K562 (cell line): ENCODE measurements around the gene RPL14. TPM values are rescaled to one million over a fixed set of nuclear protein-coding genes. Genes with fewer than 3 reads are reported as not detected.

Source experiments
- ATF1 ChIP-seq, 2 experiments: fragments of 450-650 bp in 1 of 2; IDR thresholded peaks; 2 replicates each; pipeline ENCODE4 v1.6.1; 2016; ENCODE audit warnings: missing compliant biosample characterization in 1 of 2, missing genetic modification characterization in 1 of 2
- ESRRA ChIP-seq: fragments of 450-650 bp; IDR thresholded peaks from 2 replicates; pipeline ENCODE4 v1.6.1; 2014; ENCODE audit warnings: low read depth, mild to moderate bottlenecking, moderate library complexity, borderline replicate concordance
- ETV1 ChIP-seq: fragments of 450-650 bp; conservative IDR thresholded peaks from 2 replicates; pipeline ENCODE4 v1.6.1; 2016; ENCODE audit warnings: missing genetic modification characterization, control low read depth, low read depth, missing compliant biosample characterization
- GATA2 ChIP-seq: sonication (generic); formaldehyde crosslinking; IDR thresholded peaks from 2 replicates; pipeline ENCODE4 v1.4.0; 2020; ENCODE audit warnings: mild to moderate bottlenecking, missing genetic modification reagents
- GTF2A2 ChIP-seq: IDR thresholded peaks from 2 replicates; pipeline ENCODE4 v1.6.1; 2016; ENCODE audit warnings: mild to moderate bottlenecking, missing genetic modification characterization, missing compliant biosample characterization
- MBD2 ChIP-seq: sonication (generic); IDR thresholded peaks from 2 replicates; pipeline ENCODE4 v1.6.1; 2016; ENCODE audit warnings: low read depth, borderline replicate concordance
- MYC ChIP-seq, 2 experiments: fragments of 250-450 bp in 1 of 2; sonication (Bioruptor Pico) in 1 of 2; IDR thresholded peaks; 2 replicates each; pipeline versions ENCODE4 v1.5.1 to v1.6.1; 2012 to 2021; ENCODE audit warnings: low read depth in 2 of 2, borderline replicate concordance in 1 of 2, improper control_type of control experiment in 1 of 2, low read length in 1 of 2, mild to moderate bottlenecking in 1 of 2, moderate library complexity in 1 of 2
- NEUROD1 ChIP-seq: fragments of 150-350 bp; IDR thresholded peaks from 2 replicates; pipeline ENCODE4 v1.6.1; 2014; ENCODE audit warnings: borderline replicate concordance, low read length, low read depth; ENCODE audit not compliant: partially characterized antibody
- RBM25 ChIP-seq: fragments of 200-400 bp; formaldehyde crosslinking; IDR thresholded peaks from 2 replicates; pipeline ENCODE4 v1.6.1; 2018; ENCODE audit warnings: low read length, low read depth, moderate library complexity; ENCODE audit not compliant: severe bottlenecking
- SMAD1 ChIP-seq: fragments of 150-350 bp; IDR thresholded peaks from 2 replicates; pipeline ENCODE4 v1.6.1; 2014; ENCODE audit warnings: low read length, low read depth; ENCODE audit not compliant: partially characterized antibody
- SMARCE1 ChIP-seq: fragments of 450-650 bp; IDR thresholded peaks from 2 replicates; pipeline ENCODE4 v1.7.1; 2016; ENCODE audit warnings: mild to moderate bottlenecking
- SP1 ChIP-seq: sonication (generic); formaldehyde crosslinking; IDR thresholded peaks from 2 replicates; pipeline ENCODE4 v1.8.1; 2022; ENCODE audit warnings: mild to moderate bottlenecking, missing genetic modification reagents
- SPI1 ChIP-seq: IDR thresholded peaks from 2 replicates; pipeline ENCODE4 v1.6.1; 2011; ENCODE audit warnings: low read depth, low read length, control low read depth, borderline replicate concordance
- XRCC5 ChIP-seq: fragments of 200-400 bp; formaldehyde crosslinking; IDR thresholded peaks from 2 replicates; pipeline ENCODE4 v1.6.1; 2017; ENCODE audit warnings: low read depth, mild to moderate bottlenecking, low read length
- ZNF175 ChIP-seq: fragments of 200-800 bp; sonication (Bioruptor generic); IDR thresholded peaks from 2 replicates; pipeline ENCODE4 v1.6.1; 2016; ENCODE audit warnings: low read depth, mild to moderate bottlenecking, missing genetic modification characterization, missing compliant biosample characterization
- ZSCAN29 ChIP-seq: fragments of 450-650 bp; IDR thresholded peaks from 2 replicates; pipeline ENCODE4 v1.6.1; 2017
- polyA plus RNA-seq, 8 experiments: library from polyadenylated mRNA; depleted of rRNA in 4 of 8; stranded (reverse) in 5 of 8; unstranded in 3 of 8; fragments of >200 nt; fragmentation: Nextera tagmentation in 2 of 8; fragmentation: Illumina TruSeq in 1 of 8; extraction: Ambion mirVana in 2 of 8; extraction: Trizol in 1 of 8; gene quantifications; 2 replicates each; pipeline versions ENCODE4 v1.2.1 to v1.2.3, GENCODE V29; 2011 to 2014; ENCODE audit warnings: inconsistent platforms in 1 of 8, missing spikeins in 1 of 8
- total RNA-seq, 7 experiments: library from RNA; depleted of rRNA in 6 of 7; stranded (reverse); fragments of >200 nt in 6 of 7; fragmentation: Illumina TruSeq in 2 of 7; extraction: Trizol in 2 of 7; gene quantifications; 2 replicates each; pipeline versions ENCODE4 v1.2.1 to v1.2.3, GENCODE V29; 2011 to 2021; ENCODE audit warnings: low replicate concordance in 1 of 7
- TF ChIP-seq, protein P1 (sequence below), 2 experiments: IDR thresholded peaks; 2 replicates each; pipeline ENCODE4 v1.6.1; 2011; ENCODE audit warnings: borderline replicate concordance in 1 of 2, control low read depth in 1 of 2, low read depth in 1 of 2, low read length in 1 of 2, mild to moderate bottlenecking in 1 of 2, mixed read lengths in 1 of 2, moderate library complexity in 1 of 2; ENCODE audit not compliant: insufficient read depth in 1 of 2, insufficient read length in 1 of 2, poor library complexity in 1 of 2, severe bottlenecking in 1 of 2; ENCODE audit errors: extremely low read depth in 1 of 2
- TF ChIP-seq, protein P2 (sequence below): fragments of 250-450 bp; sonication (Bioruptor Pico); IDR thresholded peaks from 2 replicates; pipeline ENCODE4 v1.4.0; 2020; ENCODE audit warnings: mild to moderate bottlenecking, moderate library complexity, borderline replicate concordance
- TF ChIP-seq, protein P3 (sequence below): sonication (generic); formaldehyde crosslinking; IDR thresholded peaks from 2 replicates; pipeline ENCODE4 v1.8.1; 2023; ENCODE audit warnings: mild to moderate bottlenecking, missing genetic modification reagents

The RPL14 gene
- total and polyA plus RNA-seq, 9 of the 15 experiments (the other 6 are each of a cell fraction or from before 2014, with no cell fraction given) = 851 to 4,649 (median 2,133) TPM

DNA sequence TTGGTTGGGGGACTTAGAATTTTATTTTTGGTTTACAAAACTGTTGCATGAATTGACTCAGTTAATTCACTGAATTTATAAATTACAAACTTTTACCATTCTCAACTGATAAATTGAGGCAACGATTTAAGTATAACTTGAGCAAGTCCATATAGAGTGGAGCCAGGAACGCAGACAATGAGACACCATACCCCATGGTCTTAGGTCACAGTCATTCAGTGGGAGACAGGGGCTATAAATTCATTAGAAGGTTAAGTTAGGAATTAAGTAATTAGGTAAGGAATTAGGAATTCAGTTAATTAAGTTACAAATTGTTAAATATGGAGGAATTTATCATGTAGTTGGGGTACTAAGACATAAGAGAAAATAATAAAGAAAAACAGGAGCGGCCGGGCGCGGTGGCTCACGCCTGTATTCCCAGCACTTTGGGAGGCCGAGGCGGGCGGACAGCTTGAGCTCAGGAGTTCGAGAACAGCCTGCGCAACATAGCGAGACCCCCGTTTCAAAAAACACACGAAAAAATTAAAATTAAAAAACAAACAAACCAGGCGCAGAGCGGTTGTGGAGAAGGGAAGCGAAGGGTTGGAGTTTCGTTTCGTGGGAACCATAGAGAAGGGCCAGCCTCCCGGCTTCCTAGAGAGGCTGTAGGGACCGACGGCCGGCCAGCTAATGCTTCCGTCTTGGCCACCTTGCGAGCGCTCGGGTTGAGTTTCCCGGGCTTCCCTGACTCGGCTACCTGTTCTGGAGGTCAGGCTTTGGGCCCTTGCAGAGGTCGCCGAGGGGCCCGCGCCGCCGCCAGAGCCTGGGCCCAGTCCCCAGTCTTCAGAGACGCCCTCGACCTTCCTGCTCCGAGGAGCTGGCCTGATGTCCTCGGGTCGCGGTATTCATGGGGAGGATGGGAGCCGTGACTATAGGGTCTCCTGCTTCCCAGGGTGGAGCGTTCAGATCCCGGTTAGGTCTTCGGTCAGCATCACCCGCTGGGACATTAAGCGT is 19.6 kb downstream of the RPL14 start, which contains the start of gene ZNF619 (continued):
- peak; percentile 35; the same call in 1 of the 2 replicates for TF ChIP-seq GTF2A2
- TF ChIP-seq MYC (IDR thresholded peaks at IDR 0.05; ENCODE audit: low read depth, low read length) = peak; percentile 83
- peak; percentile 47; the same call in 1 of the 2 replicates for TF ChIP-seq MYC (CRISPR knock-in tag; IDR thresholded peaks at IDR 0.05; ENCODE audit: borderline replicate concordance, low read depth)
- TF ChIP-seq GATA2 (CRISPR knock-in tag) = no peak
- 0 out of 2 replicates have a peak, but pooled peaks have one; percentile 2 for TF ChIP-seq SPI1
- TF ChIP-seq SMARCE1 = peak; percentile 30; the same call in 1 of the 2 replicates
- TF ChIP-seq SP1 (CRISPR knock-in tag) = peak; percentile 61; the same call in 1 of the 2 replicates
- TF ChIP-seq ETV1 (tag) = peak; percentile 50
- TF ChIP-seq, protein P1, sequence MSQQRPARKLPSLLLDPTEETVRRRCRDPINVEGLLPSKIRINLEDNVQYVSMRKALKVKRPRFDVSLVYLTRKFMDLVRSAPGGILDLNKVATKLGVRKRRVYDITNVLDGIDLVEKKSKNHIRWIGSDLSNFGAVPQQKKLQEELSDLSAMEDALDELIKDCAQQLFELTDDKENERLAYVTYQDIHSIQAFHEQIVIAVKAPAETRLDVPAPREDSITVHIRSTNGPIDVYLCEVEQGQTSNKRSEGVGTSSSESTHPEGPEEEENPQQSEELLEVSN (IDR thresholded peaks at IDR 0.05; ENCODE audit: borderline replicate concordance in 1 of 2, extremely low read depth in 1 of 2, insufficient read depth in 1 of 2, insufficient read length in 1 of 2, low read depth in 1 of 2, low read length in 1 of 2, poor library complexity in 1 of 2, severe bottlenecking in 1 of 2) = peak in 1 of 2 experiments; percentile 45
- TF ChIP-seq, protein P2, sequence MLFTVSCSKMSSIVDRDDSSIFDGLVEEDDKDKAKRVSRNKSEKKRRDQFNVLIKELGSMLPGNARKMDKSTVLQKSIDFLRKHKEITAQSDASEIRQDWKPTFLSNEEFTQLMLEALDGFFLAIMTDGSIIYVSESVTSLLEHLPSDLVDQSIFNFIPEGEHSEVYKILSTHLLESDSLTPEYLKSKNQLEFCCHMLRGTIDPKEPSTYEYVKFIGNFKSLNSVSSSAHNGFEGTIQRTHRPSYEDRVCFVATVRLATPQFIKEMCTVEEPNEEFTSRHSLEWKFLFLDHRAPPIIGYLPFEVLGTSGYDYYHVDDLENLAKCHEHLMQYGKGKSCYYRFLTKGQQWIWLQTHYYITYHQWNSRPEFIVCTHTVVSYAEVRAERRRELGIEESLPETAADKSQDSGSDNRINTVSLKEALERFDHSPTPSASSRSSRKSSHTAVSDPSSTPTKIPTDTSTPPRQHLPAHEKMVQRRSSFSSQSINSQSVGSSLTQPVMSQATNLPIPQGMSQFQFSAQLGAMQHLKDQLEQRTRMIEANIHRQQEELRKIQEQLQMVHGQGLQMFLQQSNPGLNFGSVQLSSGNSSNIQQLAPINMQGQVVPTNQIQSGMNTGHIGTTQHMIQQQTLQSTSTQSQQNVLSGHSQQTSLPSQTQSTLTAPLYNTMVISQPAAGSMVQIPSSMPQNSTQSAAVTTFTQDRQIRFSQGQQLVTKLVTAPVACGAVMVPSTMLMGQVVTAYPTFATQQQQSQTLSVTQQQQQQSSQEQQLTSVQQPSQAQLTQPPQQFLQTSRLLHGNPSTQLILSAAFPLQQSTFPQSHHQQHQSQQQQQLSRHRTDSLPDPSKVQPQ (CRISPR knock-in tag) = 0 out of 2 replicates have a peak, but pooled peaks have one; percentile 21
- TF ChIP-seq, protein P3, sequence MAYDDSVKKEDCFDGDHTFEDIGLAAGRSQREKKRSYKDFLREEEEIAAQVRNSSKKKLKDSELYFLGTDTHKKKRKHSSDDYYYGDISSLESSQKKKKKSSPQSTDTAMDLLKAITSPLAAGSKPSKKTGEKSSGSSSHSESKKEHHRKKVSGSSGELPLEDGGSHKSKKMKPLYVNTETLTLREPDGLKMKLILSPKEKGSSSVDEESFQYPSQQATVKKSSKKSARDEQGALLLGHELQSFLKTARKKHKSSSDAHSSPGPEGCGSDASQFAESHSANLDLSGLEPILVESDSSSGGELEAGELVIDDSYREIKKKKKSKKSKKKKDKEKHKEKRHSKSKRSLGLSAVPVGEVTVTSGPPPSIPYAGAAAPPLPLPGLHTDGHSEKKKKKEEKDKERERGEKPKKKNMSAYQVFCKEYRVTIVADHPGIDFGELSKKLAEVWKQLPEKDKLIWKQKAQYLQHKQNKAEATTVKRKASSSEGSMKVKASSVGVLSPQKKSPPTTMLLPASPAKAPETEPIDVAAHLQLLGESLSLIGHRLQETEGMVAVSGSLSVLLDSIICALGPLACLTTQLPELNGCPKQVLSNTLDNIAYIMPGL (CRISPR knock-in tag) = peak; percentile 88; the same call in 1 of the 2 replicates
- no peak for TF ChIP-seq RBM25
- TF ChIP-seq ESRRA = peak; percentile 75; the same call in 1 of the 2 replicates
- peak; percentile 68; the same call in 1 of the 2 replicates for TF ChIP-seq ZSCAN29
- peak; percentile 18 for TF ChIP-seq NEUROD1
- peak; percentile 69; the same call in 1 of the 2 replicates for TF ChIP-seq XRCC5
- no peak for TF ChIP-seq ATF1 (CRISPR knock-in tag; IDR thresholded peaks at IDR 0.05)
- TF ChIP-seq ATF1 (tag; IDR thresholded peaks at IDR 0.05) = peak; percentile 65
- TF ChIP-seq MBD2 = peak; percentile 51; the same call in 1 of the 2 replicates
- peak; percentile 56 for TF ChIP-seq SMAD1
- peak; percentile 56; the same call in 1 of the 2 replicates for TF ChIP-seq ZNF175 (CRISPR knock-in tag)
